ENCODE measurements around the gene NXN.

The NXN gene

DNA sequence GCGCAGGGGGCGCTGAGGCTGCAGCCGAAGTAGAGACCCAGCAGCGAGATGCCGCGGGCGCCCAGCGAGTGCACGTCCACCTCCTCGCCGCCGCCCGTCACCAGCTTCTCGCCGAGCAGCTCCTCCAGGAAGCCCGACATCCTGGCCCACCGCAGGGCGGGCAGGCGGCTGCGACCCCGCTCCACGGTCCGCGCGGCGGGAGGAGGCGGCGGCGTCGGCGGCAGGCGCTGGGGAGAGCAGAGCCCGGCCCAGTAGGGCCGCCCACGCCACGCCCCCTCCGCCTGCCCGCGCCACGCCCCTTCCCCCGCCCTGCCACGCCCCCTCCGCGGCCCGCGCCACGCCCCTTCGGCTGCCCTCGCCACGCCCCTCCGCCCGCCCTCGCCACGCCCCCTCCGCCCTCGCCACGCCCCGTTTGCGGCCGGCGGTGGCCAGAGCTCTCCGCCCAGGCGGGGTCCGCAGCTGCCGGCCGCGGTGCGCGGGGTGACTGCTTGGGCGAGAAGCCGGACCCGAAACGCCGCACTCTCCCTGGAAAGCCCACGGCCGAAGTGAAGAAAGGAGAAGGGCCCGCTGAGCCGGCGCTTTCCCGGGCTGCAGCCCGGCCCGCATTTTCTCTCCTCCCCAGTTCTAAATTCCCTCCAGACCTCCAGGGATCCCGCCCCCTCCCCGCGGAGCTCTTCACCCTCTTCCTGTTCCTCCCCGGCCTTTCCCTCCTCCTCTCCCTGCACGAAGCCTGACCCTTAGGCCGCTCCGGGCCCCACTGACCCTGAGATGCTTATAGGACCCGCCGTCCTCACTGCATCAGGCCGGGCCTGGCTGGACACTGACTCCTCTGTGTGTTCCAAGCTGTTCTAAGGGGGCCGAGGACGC, at the start of gene NXN:
TSS of gene NXN (minus strand) at position 238 of the 867 bp plus-strand sequence.
- H3K9me3 Mint-ChIP-seq = no peaks in the 10 kb centered on the region
- H3K27me3 Mint-ChIP-seq = peaks cover 33% of the 10 kb centered on the region
- peaks cover 16% of the 10 kb centered on the region for H3K4me1 Mint-ChIP-seq
- no peak within 1 kb of the TSS for H3K27ac Mint-ChIP-seq
- DNase-seq (peak; percentile 89), ATAC-seq (peak; percentile 69)
- H3K4me3 Mint-ChIP-seq = peak within 1 kb of the TSS; percentile 71
- no peaks in the 10 kb centered on the region for H3K36me3 Mint-ChIP-seq (ENCODE audit: low read depth)

DNA sequence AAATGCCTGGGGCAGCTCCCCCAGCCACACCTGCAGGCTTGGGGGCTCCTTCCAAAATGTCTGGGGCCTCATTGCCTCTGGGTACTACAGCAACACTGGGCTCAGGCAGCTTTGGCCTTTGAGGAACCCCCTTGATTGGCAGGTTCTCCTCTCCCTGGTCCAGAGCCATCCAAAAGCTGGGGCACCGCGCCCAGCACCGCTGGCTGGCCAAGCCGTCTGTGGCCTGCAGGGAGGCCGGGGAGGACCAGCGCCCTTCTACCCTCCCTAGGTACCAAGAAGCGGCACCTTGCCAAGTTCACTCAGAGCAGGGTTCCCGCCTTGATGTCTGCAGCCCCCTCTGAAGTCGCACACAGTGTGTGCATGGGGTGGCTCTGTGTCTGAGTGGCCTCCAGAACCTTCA, 47.5 kb upstream of the NXN start:
- Mint-ChIP-seq H3K4me3 (no peak overlapping the region), H3K27me3 (no peaks in the 10 kb centered on the region), H3K27ac (no peak overlapping the region), H3K4me1 (no peaks in the 10 kb centered on the region), H3K36me3 (ENCODE audit: low read depth) (no peaks in the 10 kb centered on the region), H3K9me3 (no peaks in the 10 kb centered on the region)
- no peak for ATAC-seq
- no peak for DNase-seq

DNA sequence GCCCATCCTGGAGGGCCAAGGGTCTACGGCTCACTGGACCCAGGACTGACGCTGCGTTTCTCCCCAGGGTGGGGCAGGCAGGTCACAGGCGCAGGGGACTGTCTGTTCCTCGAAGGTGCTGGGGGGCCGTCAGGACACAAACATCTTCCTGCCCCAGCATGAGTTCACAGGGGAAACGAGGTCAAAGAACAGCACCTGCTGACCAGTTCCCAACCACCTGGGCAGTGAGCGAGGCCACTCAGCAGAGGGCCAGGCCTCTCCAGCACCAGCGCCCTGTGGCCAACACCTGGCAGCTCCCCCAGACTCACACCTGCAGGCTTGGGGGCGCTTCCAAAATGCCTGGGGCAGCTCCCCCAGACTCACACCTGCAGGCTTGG, 47.0 kb upstream of the NXN start:
- ATAC-seq (no peak), DNase-seq (no peak)
- Mint-ChIP-seq H3K4me3 (no peak overlapping the region), H3K4me1 (no peaks in the 10 kb centered on the region), H3K36me3 (ENCODE audit: low read depth) (no peaks in the 10 kb centered on the region), H3K9me3 (no peaks in the 10 kb centered on the region), H3K27ac (no peak overlapping the region), H3K27me3 (no peaks in the 10 kb centered on the region)

DNA sequence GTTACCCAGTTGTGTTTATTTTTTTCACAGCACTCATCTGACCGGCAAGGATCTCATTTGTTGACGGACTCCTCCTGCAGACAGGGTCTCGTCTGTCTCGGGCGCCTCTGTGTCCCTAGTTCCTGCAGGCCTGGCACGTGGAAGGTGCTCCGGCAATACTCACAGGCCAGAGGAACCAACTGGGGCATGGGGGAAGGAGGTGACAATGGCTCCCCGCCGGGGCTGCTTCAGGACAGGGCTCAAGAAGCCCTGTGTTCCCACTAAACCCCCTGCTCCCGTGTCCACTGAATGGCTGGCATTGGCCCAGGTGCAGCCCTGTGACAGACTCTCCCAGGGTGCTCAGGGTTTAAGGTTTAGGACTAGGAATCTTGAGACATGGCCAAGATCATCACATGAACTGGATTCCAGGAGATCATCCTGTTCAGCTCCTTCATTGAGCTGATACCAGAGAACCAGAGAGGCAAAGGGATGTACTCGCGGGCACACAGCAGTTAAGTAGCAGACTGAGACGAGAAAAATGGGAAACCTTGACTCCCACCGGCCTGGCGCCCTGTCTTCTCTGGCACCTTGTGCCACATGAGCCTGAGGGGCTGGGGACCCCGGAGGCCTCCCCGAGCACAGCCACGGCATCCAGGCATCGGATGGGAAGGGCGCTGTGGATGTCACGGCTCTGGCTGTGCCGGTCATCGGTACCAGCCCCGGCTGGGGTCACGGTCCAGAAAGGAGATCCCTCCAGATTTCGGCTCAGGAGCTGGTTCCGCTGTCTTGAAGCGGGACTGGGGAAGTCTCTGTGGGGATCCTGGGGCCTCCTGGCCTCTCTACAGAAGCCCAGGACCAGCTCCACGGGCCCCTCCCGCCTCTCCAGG, 46.4 kb upstream of the NXN start:
- Mint-ChIP-seq H3K27ac (no peak overlapping the region), H3K27me3 (no peaks in the 10 kb centered on the region), H3K4me3 (no peak overlapping the region), H3K4me1 (no peaks in the 10 kb centered on the region), H3K36me3 (ENCODE audit: low read depth) (no peaks in the 10 kb centered on the region), H3K9me3 (no peaks in the 10 kb centered on the region)
- ATAC-seq (no peak), DNase-seq (no peak)

DNA sequence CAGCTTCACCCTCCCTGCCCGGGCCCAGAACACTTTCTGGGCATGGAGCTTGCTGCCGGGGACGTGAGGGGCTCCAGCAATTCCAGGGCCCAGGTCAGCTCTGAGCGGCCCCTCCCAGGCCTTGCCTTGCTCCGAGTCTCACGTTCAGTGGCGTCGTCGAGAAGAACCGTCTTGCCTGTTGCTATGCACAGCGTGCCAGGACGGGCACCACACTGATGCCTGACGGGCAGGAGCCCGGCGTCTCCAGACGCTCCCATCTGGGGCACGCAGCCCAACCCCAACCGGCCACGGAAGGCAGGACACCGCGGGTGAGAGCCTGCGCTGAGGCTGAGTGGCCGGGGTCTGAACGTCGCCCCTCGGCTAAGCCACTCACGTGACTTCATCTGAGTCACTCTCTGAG, 44.5 kb upstream of the NXN start:
- no peak overlapping the region for H3K4me3 Mint-ChIP-seq
- H3K27me3 Mint-ChIP-seq = no peaks in the 10 kb centered on the region
- H3K36me3 Mint-ChIP-seq (ENCODE audit: low read depth) = no peaks in the 10 kb centered on the region
- DNase-seq (no peak), ATAC-seq (no peak)
- H3K9me3 Mint-ChIP-seq = no peaks in the 10 kb centered on the region
- no peaks in the 10 kb centered on the region for H3K4me1 Mint-ChIP-seq
- no peak overlapping the region for H3K27ac Mint-ChIP-seq

DNA sequence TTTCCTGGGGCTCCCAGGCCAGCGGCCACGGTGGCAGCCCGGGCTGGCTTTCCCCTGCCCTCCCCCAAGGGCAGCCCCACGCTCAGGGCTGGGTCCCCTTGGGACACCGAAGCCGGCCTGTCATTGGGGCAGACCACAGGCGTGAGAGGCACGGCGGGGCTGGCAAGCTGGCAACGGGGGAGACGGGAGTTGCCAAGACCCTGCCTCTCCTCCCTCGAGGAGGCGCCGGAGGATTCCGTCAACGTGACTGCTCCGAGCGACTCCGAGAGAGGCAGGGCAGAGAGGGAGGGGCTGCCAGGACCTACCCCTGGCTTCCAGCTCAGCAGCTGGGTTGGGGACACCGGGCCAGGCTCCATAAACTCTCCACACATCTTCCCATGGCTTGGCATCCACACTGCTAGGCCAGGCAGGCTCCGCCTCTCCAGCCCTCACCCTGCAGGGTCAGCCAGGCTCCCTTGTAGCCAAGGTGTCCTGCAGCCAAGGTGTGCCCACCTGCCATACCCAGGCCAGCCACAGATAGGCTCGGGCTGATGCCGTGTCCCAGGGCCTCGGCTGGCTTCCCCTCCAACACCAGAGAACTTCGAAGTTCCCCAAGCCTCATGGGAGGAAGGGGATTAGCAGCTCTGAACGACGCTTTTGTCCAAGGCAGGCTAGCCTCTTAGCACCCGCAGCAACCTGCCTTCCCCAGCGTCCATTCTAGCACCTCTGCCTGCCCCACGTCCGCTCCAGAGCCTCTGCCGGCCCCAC, 42.9 kb upstream of the NXN start:
- ATAC-seq = no peak
- Mint-ChIP-seq H3K27ac (no peak overlapping the region), H3K9me3 (no peaks in the 10 kb centered on the region), H3K27me3 (no peaks in the 10 kb centered on the region), H3K36me3 (ENCODE audit: low read depth) (no peaks in the 10 kb centered on the region), H3K4me3 (no peak overlapping the region), H3K4me1 (no peaks in the 10 kb centered on the region)
- no peak for DNase-seq

DNA sequence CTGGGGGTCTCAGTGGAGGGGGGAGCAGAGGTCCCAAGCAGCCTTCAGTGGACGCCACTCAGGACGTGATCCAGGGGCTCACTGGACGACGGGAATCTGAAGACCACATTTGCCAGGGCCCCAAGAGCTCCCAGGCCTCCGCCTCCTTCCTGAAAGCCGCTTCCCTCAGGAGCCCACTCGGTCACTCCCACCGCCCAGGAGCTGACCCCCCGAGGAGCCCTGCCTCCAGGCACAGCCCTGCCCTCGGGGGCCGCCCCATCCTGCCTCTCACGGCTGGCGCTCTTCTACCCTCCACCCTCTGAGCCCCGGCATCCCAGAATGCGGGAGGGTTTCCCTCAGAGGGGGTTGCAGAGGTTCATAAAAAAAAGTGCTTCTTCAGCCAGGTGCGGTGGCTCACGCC, 41.6 kb upstream of the NXN start:
- no peaks in the 10 kb centered on the region for H3K27me3 Mint-ChIP-seq
- no peak for DNase-seq
- no peak overlapping the region for H3K27ac Mint-ChIP-seq
- H3K9me3 Mint-ChIP-seq = no peaks in the 10 kb centered on the region
- ATAC-seq = no peak
- H3K36me3 Mint-ChIP-seq (ENCODE audit: low read depth) = no peaks in the 10 kb centered on the region
- no peaks in the 10 kb centered on the region for H3K4me1 Mint-ChIP-seq
- H3K4me3 Mint-ChIP-seq = no peak overlapping the region

DNA sequence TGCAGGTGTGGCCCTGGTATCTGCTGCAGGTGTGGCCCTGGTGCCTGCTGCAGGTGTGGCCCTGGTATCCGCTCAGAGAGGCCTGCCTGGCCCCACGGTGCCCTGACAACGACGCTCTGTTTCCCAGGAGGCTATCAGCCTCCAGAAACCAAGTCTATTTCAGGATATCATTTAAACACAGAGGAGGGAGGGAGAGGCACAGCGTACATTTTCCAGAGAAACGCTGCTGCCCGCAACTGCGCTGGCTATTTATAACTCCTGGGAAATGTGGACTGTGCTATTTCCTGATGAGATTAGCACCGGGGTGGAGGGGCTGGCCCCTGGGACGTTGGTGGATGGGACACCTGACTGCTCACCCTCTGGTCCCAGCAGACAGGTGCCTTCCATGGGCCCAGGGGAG, 39.9 kb upstream of the NXN start:
- no peak for DNase-seq
- no peaks in the 10 kb centered on the region for H3K36me3 Mint-ChIP-seq (ENCODE audit: low read depth)
- no peaks in the 10 kb centered on the region for H3K4me1 Mint-ChIP-seq
- no peaks in the 10 kb centered on the region for H3K9me3 Mint-ChIP-seq
- no peak for ATAC-seq
- H3K27ac Mint-ChIP-seq = no peak overlapping the region
- H3K4me3 Mint-ChIP-seq = no peak overlapping the region
- no peaks in the 10 kb centered on the region for H3K27me3 Mint-ChIP-seq

DNA sequence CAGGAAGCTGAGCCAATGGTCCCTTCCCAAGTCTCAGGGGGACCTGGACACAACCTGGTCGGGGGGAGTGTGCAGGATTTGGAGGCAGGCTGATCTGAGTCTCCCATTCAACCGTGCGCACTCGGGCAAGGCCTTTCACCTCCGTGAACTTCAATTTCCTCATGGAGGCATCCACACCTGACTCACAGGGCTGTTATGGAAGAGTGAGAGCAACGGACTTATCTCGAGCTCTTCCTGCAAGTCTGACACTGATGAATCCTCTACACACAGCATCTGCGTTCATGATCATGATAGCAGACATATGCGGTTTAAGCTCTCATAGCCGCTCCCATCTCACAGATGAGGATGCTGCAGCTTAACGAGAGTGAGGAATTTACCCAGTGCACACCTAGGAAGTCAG, 39.0 kb upstream of the NXN start:
- Mint-ChIP-seq H3K36me3 (ENCODE audit: low read depth) (no peaks in the 10 kb centered on the region), H3K4me1 (no peaks in the 10 kb centered on the region), H3K27me3 (no peaks in the 10 kb centered on the region), H3K4me3 (no peak overlapping the region), H3K27ac (no peak overlapping the region), H3K9me3 (no peaks in the 10 kb centered on the region)
- DNase-seq (no peak), ATAC-seq (no peak)

DNA sequence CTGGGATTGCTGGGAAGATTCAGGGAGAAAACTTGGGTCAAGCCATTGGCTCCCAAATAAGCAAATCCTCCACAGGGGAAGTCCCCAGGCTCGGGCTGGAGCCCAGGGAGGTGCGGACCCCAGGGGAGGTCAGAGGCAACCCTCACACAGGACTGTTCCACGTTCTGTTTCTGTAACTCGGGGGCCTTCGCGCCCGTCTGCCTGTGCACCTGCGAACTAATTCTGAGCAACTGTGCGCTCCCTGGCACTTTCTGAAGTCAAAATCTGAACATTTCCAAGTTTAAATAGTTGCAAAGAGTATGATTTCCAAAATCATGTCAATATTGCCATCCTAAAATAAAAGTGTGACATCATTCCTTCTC, 34.1 kb upstream of the NXN start:
- Mint-ChIP-seq H3K4me3 (no peak overlapping the region), H3K27ac (no peak overlapping the region), H3K36me3 (ENCODE audit: low read depth) (no peaks in the 10 kb centered on the region), H3K9me3 (no peaks in the 10 kb centered on the region), H3K4me1 (no peaks in the 10 kb centered on the region), H3K27me3 (no peaks in the 10 kb centered on the region)
- DNase-seq (no peak), ATAC-seq (no peak)

DNA sequence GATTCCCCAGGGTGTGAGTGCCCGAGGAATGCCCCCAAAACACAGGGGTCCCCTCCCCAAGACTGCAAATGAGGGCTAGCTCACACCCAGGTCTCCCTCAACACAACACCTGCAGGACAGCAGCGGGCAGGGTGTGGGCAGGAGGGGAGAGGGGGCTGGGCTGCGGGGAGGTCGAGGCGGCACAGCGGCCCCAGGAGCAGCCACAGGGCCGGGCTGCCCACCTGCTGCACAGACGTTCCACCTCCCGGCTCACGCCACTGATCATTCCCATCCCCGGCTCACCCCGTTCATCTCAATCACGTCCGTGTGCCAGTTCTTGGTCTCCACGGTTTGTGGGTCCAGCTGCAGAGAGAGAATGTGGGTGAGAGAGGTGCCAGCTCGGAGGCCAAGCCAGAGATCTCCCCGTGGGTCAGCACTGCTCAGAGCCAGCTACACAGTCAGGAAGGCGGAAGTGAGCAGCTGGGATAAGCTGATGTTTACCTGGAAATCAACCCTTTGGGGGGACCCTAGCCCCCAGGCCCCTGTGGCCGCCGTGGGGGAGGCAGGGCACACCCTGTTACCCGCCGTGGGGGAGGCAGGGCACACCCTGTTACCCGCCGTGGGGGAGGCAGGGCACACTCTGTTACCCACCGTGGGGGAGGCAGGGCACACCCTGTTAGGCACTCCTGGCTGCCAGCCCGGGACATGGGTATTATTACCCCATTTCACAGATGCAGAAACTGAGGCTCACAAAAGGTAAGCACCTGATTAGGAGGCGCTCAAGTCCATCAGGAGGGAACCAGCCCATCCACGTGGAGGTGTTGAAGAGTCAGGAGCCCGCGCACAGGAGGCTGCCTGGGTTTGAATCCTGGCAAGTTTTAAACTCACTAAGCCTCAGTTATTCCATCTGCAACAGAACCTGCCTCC, 33.5 kb upstream of the NXN start:
- ATAC-seq (no peak), DNase-seq (no peak)
- Mint-ChIP-seq H3K4me3 (no peak overlapping the region), H3K27ac (no peak overlapping the region), H3K27me3 (no peaks in the 10 kb centered on the region), H3K36me3 (ENCODE audit: low read depth) (no peaks in the 10 kb centered on the region), H3K4me1 (no peaks in the 10 kb centered on the region), H3K9me3 (no peaks in the 10 kb centered on the region)

DNA sequence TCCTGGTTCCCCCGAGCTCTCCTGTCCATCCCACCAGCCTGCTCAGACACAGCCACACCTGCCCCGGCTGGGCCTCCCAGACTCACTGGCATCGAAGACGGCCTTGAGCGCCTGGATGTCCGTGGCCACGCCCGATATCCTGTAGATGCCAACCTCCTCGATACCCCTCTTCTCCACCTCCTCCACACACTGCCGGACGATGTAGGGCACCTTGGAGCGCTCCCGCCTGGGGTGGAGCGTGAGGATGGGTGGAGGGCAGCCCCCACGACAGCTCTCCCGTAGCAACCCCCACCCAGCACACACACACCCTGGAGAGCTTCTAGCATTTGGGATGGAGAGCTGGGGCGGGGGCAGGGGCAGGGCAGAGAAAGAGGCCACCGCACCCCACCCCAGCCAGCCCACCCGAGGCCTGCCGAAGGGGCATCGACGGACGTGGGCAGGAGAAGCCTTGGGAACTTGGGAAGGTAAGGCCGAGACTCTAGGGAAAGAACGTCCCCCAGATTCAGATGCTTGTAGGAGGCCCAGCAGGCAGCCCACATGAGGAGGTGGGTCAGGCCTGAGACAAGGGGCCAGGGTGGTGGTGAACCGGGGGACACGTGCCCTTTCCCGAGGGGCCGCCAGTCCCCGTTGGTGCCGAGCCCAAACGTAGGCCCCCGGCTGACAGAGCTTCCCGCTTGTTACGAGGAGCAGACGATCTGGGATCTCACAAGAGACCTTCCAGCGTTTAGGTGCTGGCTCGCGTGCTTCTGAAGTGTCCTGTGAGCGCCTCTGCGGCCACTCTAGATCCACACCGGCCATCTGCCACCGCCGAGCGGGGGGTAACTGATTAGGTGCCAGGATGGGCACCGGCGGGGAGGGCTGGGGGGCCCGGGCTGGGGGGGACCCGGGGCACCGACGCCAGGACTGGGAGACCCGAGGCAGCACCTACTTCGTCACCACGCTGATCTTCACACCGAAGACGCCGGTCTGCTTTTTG, 32.5 kb upstream of the NXN start:
- H3K36me3 Mint-ChIP-seq (ENCODE audit: low read depth) = no peaks in the 10 kb centered on the region
- H3K27ac Mint-ChIP-seq = no peak overlapping the region
- no peak overlapping the region for H3K4me3 Mint-ChIP-seq

DNA sequence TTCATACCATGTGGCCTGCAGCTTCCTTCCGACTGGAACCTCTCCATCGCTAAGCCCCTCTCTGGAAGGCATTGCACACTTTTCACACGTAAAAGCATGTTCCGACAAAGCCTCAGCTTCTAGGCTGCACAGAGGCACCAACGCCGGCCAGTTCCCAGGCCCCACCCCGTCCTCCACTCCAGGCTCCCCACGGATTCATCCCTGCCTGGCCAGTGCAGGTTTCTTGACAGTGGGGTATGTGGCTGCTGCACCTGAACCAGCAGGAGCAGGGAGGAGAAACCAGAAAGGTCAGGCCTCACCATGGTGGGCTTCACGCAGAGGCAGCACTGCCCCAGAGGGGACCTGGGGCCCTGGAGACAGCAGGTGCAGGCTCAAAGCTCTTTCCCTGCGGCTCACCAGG, 31.6 kb upstream of the NXN start:
- ATAC-seq (no peak), DNase-seq (no peak)
- Mint-ChIP-seq H3K36me3 (ENCODE audit: low read depth) (no peaks in the 10 kb centered on the region), H3K27ac (no peak overlapping the region), H3K27me3 (no peaks in the 10 kb centered on the region), H3K4me3 (no peak overlapping the region), H3K9me3 (no peaks in the 10 kb centered on the region), H3K4me1 (no peaks in the 10 kb centered on the region)

More for the DNA sequence above, 32.5 kb upstream of the NXN start:
- no peak for ATAC-seq
- DNase-seq = no peak
- Mint-ChIP-seq H3K27me3 (no peaks in the 10 kb centered on the region), H3K9me3 (no peaks in the 10 kb centered on the region), H3K4me1 (no peaks in the 10 kb centered on the region)

All from activated naive CD8-positive, alpha-beta T cell treated with anti-CD3 and anti-CD28 coated beads, Interleukin-2, amount 50 U/mL, for 24 hours (primary cell).